Nephron (organoid): ENCODE data around the gene PCGF3.
A peak's percentile ranks its signal among the peaks of the same experiment; 100 is the strongest.

Source experiments
- H3K27ac Mint-ChIP-seq, 3 experiments: 2 replicates each; pipeline ENCODE4 v1.8.0; 2020; ENCODE audit warnings: mixed read lengths in 3 of 3, mild to moderate bottlenecking in 2 of 3, moderate library complexity in 1 of 3
- H3K27me3 Mint-ChIP-seq: 2 replicates; pipeline ENCODE4 v1.8.0; 2021; ENCODE audit warnings: low read depth, mild to moderate bottlenecking, moderate library complexity, mixed read lengths
- H3K36me3 Mint-ChIP-seq: 2 replicates; pipeline ENCODE4 v1.8.0; 2020; ENCODE audit warnings: low read depth, mixed read lengths
- H3K4me1 Mint-ChIP-seq: 2 replicates; pipeline ENCODE4 v1.8.0; 2020; ENCODE audit warnings: mixed read lengths
- H3K4me3 Mint-ChIP-seq, 3 experiments: 2 replicates each; pipeline ENCODE4 v1.8.0; 2020; ENCODE audit warnings: mild to moderate bottlenecking in 3 of 3, mixed read lengths in 3 of 3, moderate library complexity in 2 of 3
- H3K9me3 Mint-ChIP-seq: 2 replicates; pipeline ENCODE4 v1.8.0; 2020; ENCODE audit warnings: mixed read lengths
- TF ChIP-seq, protein P1 (sequence below), 3 experiments: fragments of 200-600 bp; sonication (generic); IDR thresholded peaks; one replicate each; pipeline ENCODE4 v1.5.0; 2021; ENCODE audit warnings: antibody characterized with exemption in 3 of 3; ENCODE audit not compliant: unreplicated experiment in 3 of 3

The PCGF3 gene

DNA sequence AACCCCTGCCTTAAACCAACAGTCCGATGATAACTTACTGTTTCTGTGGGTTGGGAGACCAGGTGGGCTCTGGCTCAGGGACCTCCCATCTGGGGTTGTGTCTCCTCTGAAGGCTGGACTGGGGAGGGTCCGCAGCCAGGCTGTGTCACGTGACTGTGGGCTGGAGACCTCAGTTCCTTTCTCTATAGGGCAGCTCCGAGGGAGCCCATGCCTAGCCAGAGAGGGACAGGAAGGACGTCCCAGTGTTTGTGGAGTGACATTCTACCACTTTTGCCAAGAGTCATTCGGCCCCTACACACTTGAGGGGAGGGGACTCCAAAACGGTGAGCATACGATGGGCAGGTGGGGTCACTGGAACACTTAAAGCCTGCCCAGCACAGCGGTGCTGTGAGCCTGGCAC lies 4.5 kb downstream of the PCGF3 start:
- peaks cover 31% of the 10 kb centered on the region for H3K4me1 Mint-ChIP-seq
- H3K27me3 Mint-ChIP-seq, result no peaks in the 10 kb centered on the region
- H3K27ac Mint-ChIP-seq, result peak overlapping the region in 2 of 3 experiments; percentile 43 to 57
- no peaks in the 10 kb centered on the region for H3K9me3 Mint-ChIP-seq
- peak overlapping the region; percentile 67 to 82 (median 69) for H3K4me3 Mint-ChIP-seq
- TF ChIP-seq, protein P1, sequence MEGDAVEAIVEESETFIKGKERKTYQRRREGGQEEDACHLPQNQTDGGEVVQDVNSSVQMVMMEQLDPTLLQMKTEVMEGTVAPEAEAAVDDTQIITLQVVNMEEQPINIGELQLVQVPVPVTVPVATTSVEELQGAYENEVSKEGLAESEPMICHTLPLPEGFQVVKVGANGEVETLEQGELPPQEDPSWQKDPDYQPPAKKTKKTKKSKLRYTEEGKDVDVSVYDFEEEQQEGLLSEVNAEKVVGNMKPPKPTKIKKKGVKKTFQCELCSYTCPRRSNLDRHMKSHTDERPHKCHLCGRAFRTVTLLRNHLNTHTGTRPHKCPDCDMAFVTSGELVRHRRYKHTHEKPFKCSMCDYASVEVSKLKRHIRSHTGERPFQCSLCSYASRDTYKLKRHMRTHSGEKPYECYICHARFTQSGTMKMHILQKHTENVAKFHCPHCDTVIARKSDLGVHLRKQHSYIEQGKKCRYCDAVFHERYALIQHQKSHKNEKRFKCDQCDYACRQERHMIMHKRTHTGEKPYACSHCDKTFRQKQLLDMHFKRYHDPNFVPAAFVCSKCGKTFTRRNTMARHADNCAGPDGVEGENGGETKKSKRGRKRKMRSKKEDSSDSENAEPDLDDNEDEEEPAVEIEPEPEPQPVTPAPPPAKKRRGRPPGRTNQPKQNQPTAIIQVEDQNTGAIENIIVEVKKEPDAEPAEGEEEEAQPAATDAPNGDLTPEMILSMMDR (IDR thresholded peaks at IDR 0.05; ENCODE audit: unreplicated experiment in 3 of 3), result no peak
- H3K36me3 Mint-ChIP-seq, result peaks cover 34% of the 10 kb centered on the region

- Mint-ChIP-seq H3K9me3 (no peaks in the 10 kb centered on the region), H3K36me3 (peaks cover 34% of the 10 kb centered on the region), H3K4me3 (peak overlapping the region; percentile 49 to 82 (median 54)), H3K27ac (peak overlapping the region in 1 of 3 experiments; percentile 38), H3K4me1 (peaks cover 31% of the 10 kb centered on the region), H3K27me3 (no peaks in the 10 kb centered on the region)
- TF ChIP-seq, protein P1 (IDR thresholded peaks at IDR 0.05; ENCODE audit: unreplicated experiment in 3 of 3), result no peak
These were observed 5.3 kb downstream of the PCGF3 start for GRCh38 chr4:710916-711315.

DNA sequence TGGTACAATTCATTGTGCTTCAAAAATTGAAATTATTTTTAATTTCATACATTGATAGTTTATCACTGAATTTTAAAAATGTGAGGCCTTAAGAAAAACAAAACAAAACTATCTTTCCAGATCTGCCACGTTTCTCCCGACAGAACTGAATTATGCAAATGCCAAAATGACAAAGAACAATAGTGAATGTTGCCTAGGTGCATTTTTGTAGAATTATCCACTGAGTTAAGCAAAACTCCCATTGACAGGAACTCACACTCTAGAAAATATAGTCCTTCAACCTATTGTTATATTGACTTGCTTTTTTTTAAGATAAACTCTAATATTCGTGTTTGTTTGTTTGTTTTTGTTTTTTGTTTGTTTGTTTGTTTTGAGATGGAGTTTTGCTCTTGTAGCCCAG lies 6.5 kb downstream of the PCGF3 start:
- H3K4me1 Mint-ChIP-seq, result peaks cover 31% of the 10 kb centered on the region
- H3K36me3 Mint-ChIP-seq, result peaks cover 34% of the 10 kb centered on the region
- H3K9me3 Mint-ChIP-seq, result no peaks in the 10 kb centered on the region
- H3K27me3 Mint-ChIP-seq, result no peaks in the 10 kb centered on the region
- no peak overlapping the region for H3K27ac Mint-ChIP-seq
- peak overlapping the region in 1 of 3 experiments; percentile 43 for H3K4me3 Mint-ChIP-seq
- TF ChIP-seq, protein P1 (IDR thresholded peaks at IDR 0.05; ENCODE audit: unreplicated experiment in 3 of 3), result no peak

DNA sequence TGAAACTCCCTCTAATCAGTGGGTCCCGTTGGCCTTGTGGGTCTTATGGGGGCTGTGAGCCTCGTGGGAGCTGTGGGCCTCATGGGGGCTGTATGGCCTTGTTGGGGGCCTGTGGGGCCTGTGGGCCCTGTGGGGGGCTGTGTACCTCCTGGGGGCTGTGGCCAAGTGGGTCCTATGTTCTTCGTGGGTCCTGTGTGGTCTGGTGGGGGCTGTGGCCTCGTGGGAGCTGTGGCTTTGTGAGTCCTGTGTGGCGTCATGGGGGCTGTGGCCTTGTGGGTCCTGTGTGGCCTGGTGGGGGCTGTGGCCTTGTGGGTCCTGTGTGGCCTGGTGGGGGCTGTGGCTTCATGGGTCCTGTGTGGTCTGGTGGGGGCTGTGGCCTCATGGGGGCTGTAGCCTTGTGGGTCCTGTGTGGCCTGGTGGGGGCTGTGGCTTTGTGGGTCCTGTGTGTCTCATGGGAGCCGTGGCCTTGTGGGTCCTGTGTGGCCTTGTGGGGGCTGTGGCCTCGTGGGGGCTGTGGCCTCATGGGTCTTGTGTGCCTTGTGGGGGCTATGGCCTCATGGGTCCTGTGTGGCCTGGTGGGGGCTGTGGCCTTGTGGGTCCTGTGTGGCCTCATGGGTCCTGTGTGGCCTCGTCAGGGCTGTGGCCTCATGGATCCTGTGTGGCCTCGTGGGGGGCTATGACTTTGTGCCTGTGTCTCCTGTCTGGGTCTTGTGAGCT lies 7.4 kb downstream of the PCGF3 start:
- Mint-ChIP-seq H3K4me3 (no peak overlapping the region), H3K27me3 (no peaks in the 10 kb centered on the region), H3K9me3 (no peaks in the 10 kb centered on the region), H3K27ac (no peak overlapping the region), H3K4me1 (peaks cover 38% of the 10 kb centered on the region), H3K36me3 (peaks cover 41% of the 10 kb centered on the region)
- TF ChIP-seq, protein P1 (IDR thresholded peaks at IDR 0.05; ENCODE audit: unreplicated experiment in 3 of 3), result no peak

- TF ChIP-seq, protein P1 (IDR thresholded peaks at IDR 0.05; ENCODE audit: unreplicated experiment in 3 of 3), result no peak
- Mint-ChIP-seq H3K4me1 (peaks cover 31% of the 10 kb centered on the region), H3K27ac (no peak overlapping the region), H3K36me3 (peaks cover 34% of the 10 kb centered on the region), H3K9me3 (no peaks in the 10 kb centered on the region), H3K4me3 (no peak overlapping the region), H3K27me3 (no peaks in the 10 kb centered on the region)
These were observed 8.5 kb downstream of the PCGF3 start for GRCh38 chr4:714087-714486.
